Left lung (tissue), 10 donors: ENCODE data around the gene COL4A2. TPM values are rescaled to one million over a fixed set of nuclear protein-coding genes. Genes with fewer than 3 reads are reported as not detected.

Experiments used
- ATAC-seq: fragments of 200-7000 bp; cut with Tn5 transposase; one replicate; pipeline ENCODE4 v1.9.1; 2020; ENCODE audit warnings: moderate library complexity
- DNase-seq, 4 donors: peaks; one replicate each; pipeline ENCODE4 v3.0.0-alpha.2; 2013 to 2020
- H3K27ac ChIP-seq, 2 donors: fragments of 200-600 bp; sonication (generic) in 1 of 2; one replicate each; pipeline versions ENCODE4 v1.5.0 to v1.8.0; 2020 to 2021
- H3K27me3 ChIP-seq, 2 donors: fragments of 200-600 bp; sonication (generic) in 1 of 2; one replicate each; pipeline versions ENCODE4 v1.5.0 to v1.8.0; 2020 to 2021
- H3K36me3 ChIP-seq, 2 donors: fragments of 200-600 bp; sonication (generic) in 1 of 2; one replicate each; pipeline versions ENCODE4 v1.5.0 to v1.8.0; 2020 to 2021
- H3K4me1 ChIP-seq, 2 donors: fragments of 200-600 bp; one replicate each; pipeline ENCODE4 v1.8.0; 2021
- H3K4me3 ChIP-seq, 2 donors: fragments of 200-600 bp; sonication (generic) in 1 of 2; one replicate each; pipeline versions ENCODE4 v1.5.0 to v1.8.0; 2020 to 2021; ENCODE audit warnings: mild to moderate bottlenecking in 1 of 2
- H3K9me3 ChIP-seq, 2 donors: fragments of 200-600 bp; sonication (generic) in 1 of 2; one replicate each; pipeline versions ENCODE4 v1.5.0 to v1.8.0; 2020 to 2021
- intact Hi-C, 2 donors: fragments of 100-400 bp; cut with DNase I; formaldehyde crosslinking; loops; one replicate each; pipeline versions ENCODE4 v1.11.2 to v1.14.2; 2022
- polyA plus RNA-seq, 6 donors: library from polyadenylated mRNA; unstranded; fragments of 120-200 nt; gene quantifications; one replicate each; pipeline ENCODE4 v1.2.1, GENCODE V29; 2013; ENCODE audit not compliant: insufficient read length in 6 of 6
- total RNA-seq, 2 donors: library from RNA; stranded (reverse); fragmentation: NEBNext Ultra II Directional; extraction: Animal tissue kit (Norgen Biotek cat#: 25700); gene quantifications; one replicate each; pipeline ENCODE4 v1.2.1, GENCODE V29; 2021
- TF ChIP-seq, protein P1 (sequence below), 2 donors: fragments of 200-600 bp; sonication (generic) in 1 of 2; IDR thresholded peaks; one replicate each; pipeline versions ENCODE4 v1.5.0 to v1.8.0; 2021; ENCODE audit warnings: antibody characterized with exemption in 2 of 2
- donor health status: DM: no; HTN: yes; CAD: no.
- donor health status: DM: no; HTN: no; CAD: no.

The COL4A2 gene
- total and polyA plus RNA-seq, 8 donors, result 307 to 638 (median 395) TPM

DNA sequence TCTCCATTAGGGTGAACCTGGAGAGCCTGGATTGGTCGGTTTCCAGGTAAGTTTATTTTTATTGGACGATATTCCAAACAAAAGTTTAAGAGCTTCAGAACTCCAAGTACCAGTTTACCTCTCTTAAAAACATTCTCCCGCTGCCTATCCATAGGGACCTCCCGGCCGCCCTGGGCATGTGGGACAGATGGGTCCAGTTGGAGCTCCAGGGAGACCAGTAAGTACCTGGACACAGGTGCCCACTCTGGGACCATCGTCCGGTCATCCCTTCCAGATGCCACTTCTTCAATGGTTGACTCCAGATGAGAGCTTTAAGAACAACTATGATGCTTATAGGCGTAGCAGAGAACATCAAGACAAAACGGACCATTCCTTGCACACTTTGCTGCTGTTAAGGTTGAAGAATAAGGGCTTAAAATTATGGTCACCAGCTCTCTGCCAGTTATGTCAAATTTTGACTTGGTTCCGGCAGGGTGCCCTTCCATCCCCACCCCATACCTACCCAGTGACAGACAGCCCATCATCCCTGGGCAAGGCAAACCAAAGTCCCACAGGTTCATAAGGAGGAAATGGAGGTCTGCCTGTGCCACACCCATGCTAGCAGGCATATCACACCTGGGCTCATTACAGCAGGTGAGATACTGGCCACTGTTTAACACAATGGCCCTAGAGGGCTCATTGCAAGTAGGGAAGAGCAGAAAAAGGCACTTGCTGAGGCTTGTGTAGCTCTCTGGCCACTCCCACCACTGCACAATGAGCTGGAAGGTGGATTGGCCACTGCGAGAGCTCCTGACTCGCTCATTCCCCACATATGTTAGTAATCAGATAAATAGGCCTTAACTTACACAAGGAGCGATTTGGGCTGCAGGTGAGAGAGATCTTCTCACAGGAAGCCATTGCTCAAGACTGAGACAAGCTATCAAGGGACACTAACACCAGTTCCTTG, 123.6 kb downstream of the COL4A2 start:
- Histone ChIP-seq H3K9me3 (no peaks in the 10 kb centered on the region), H3K36me3 (peaks cover 0 to 16% of the 10 kb centered on the region in 2 donors), H3K27me3 (peaks cover 0 to 6% of the 10 kb centered on the region in 2 donors), H3K4me1 (peaks cover 0 to 3% of the 10 kb centered on the region in 2 donors), H3K4me3 (no peak overlapping the region), H3K27ac (no peak overlapping the region)
- no peak for DNase-seq
- TF ChIP-seq, protein P1, sequence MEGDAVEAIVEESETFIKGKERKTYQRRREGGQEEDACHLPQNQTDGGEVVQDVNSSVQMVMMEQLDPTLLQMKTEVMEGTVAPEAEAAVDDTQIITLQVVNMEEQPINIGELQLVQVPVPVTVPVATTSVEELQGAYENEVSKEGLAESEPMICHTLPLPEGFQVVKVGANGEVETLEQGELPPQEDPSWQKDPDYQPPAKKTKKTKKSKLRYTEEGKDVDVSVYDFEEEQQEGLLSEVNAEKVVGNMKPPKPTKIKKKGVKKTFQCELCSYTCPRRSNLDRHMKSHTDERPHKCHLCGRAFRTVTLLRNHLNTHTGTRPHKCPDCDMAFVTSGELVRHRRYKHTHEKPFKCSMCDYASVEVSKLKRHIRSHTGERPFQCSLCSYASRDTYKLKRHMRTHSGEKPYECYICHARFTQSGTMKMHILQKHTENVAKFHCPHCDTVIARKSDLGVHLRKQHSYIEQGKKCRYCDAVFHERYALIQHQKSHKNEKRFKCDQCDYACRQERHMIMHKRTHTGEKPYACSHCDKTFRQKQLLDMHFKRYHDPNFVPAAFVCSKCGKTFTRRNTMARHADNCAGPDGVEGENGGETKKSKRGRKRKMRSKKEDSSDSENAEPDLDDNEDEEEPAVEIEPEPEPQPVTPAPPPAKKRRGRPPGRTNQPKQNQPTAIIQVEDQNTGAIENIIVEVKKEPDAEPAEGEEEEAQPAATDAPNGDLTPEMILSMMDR (IDR thresholded peaks at IDR 0.05), result no peak
- intact Hi-C loops, result no loop called here
- ATAC-seq, result no peak

DNA sequence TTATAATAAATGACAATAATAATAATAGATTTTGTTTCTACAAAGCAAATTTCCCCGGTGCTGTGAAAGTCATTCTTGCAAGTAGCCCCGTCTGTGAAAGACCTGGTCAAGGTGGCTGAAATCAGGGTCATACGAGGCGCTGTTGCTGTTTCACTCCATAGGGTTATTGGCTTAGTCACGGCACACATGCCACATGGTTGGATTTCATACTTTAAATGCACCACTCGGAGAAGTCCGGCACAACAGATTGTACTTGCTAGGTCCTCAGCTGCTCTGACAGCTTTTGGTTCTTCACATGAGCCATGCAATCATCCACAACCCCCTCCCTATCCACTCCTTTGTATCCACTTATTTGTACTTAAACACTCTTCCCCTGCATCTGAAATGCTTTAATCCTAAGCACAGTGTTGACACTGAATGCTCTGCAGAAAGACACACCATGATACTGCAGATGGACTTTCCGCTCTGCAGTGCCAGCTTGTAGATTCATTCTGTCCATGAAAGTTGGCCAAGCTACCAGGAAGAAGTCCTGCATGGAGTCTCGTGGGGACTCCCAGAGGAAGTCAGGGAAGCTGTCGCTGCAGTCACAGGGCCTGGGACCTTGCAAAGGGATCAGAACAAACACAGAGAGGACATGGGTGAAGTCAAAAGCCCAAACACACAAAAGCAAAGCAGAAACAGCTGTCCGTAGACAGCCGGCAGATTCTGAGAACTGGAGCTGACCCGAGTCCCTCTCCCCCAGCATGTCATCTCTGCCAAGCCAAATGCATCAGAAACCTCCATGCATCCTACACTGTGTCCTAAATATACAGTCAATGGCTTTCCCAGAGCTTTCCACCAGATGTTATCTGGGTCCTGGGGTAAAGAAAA, 124.6 kb downstream of the COL4A2 start:
- H3K9me3 ChIP-seq, result no peaks in the 10 kb centered on the region
- H3K4me1 ChIP-seq, result no peaks in the 10 kb centered on the region
- H3K4me3 ChIP-seq, result no peak overlapping the region
- no peak overlapping the region for H3K27ac ChIP-seq
- TF ChIP-seq, protein P1 (IDR thresholded peaks at IDR 0.05), result no peak
- H3K27me3 ChIP-seq, result peaks cover 0 to 5% of the 10 kb centered on the region in 2 donors
- intact Hi-C loops, result no loop called here
- DNase-seq (peak in 1 of 4 donors; percentile 40), ATAC-seq (no peak)
- H3K36me3 ChIP-seq, result peaks cover 0 to 19% of the 10 kb centered on the region in 2 donors

GRCh38 chr13:110432522-110432921, 125.4 kb downstream of the COL4A2 start:
- H3K9me3 ChIP-seq, result no peaks in the 10 kb centered on the region
- intact Hi-C loops, result no loop called here
- TF ChIP-seq, protein P1 (IDR thresholded peaks at IDR 0.05), result no peak
- no peaks in the 10 kb centered on the region for H3K4me1 ChIP-seq
- peaks cover 0 to 5% of the 10 kb centered on the region in 2 donors for H3K27me3 ChIP-seq
- H3K27ac ChIP-seq, result no peak overlapping the region
- ATAC-seq (no peak), DNase-seq (no peak)
- no peak overlapping the region for H3K4me3 ChIP-seq
- peaks cover 0 to 23% of the 10 kb centered on the region in 2 donors for H3K36me3 ChIP-seq

- ATAC-seq (peak; percentile 36), DNase-seq (peak in 2 of 4 donors; percentile 40 to 78)
- TF ChIP-seq, protein P1 (IDR thresholded peaks at IDR 0.05), result no peak
- H3K27me3 ChIP-seq, result peaks cover 0 to 5% of the 10 kb centered on the region in 2 donors
- intact Hi-C loops, result no loop called here
- H3K4me3 ChIP-seq, result no peak overlapping the region
- no peak overlapping the region for H3K27ac ChIP-seq
- H3K4me1 ChIP-seq, result no peaks in the 10 kb centered on the region
- peaks cover 0 to 25% of the 10 kb centered on the region in 2 donors for H3K36me3 ChIP-seq
- H3K9me3 ChIP-seq, result no peaks in the 10 kb centered on the region
These were observed 125.9 kb downstream of the COL4A2 start for GRCh38 chr13:110433014-110433413.
